ENCODE measurements around the gene DNAH5. TPM values are rescaled to one million over a fixed set of nuclear protein-coding genes. Genes with fewer than 3 reads are reported as not detected.

DNAH5 gene
- polyA plus RNA-seq, 1 experiment: 1.1 TPM

- Histone ChIP-seq H3K36me3 (ENCODE audit: control insufficient read depth, insufficient read depth, low read length) (no peaks in the 10 kb centered on the region), H3K4me3 (ENCODE audit: low read depth, low read length) (no peak overlapping the region), H3K27me3 (ENCODE audit: control insufficient read depth, insufficient read depth, low read length) (no peaks in the 10 kb centered on the region)
- TF ChIP-seq CTCF (IDR thresholded peaks at IDR 0.05; ENCODE audit: insufficient read depth, low read depth, low read length): no peak
- ChIA-PET CTCF (no interaction called here), POLR2A (no interaction called here)
- DNase-seq (ENCODE audit: low read depth): no peak
Observed at GRCh38 chr5:13673511-13673910, 271.0 kb downstream of the DNAH5 start.

DNA sequence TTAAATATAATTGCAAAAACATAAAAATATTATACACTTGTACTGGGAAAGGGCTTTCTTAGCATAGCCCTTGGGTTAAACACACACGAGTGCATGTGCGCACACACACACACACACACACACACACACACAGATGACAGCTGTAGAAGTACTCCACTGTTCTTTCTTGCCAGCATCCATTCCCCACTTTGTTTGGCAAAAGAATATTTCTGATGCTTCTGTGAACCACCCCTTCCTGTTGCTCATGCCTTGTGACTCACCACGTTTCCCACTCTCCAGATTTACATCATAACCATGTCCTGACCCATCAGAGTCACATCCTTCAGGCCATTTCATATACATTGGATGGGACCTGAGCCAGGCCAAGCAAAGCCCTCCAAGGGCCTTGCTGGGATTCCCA lies 280.1 kb downstream of the DNAH5 start:
- POLR2A ChIA-PET: no interaction called here
- no peak for TF ChIP-seq CTCF (IDR thresholded peaks at IDR 0.05; ENCODE audit: insufficient read depth, low read depth, low read length)
- CTCF ChIA-PET: no interaction called here

GRCh38 chr5:13662626-13663025 lies 281.9 kb downstream of the DNAH5 start:
- ChIA-PET POLR2A (no interaction called here), CTCF (no interaction called here)
- no peaks in the 10 kb centered on the region for H3K36me3 ChIP-seq (ENCODE audit: control insufficient read depth, insufficient read depth, low read length)
- no peaks in the 10 kb centered on the region for H3K27me3 ChIP-seq (ENCODE audit: control insufficient read depth, insufficient read depth, low read length)
- no peak for TF ChIP-seq CTCF (IDR thresholded peaks at IDR 0.05; ENCODE audit: insufficient read depth, low read depth, low read length)
- DNase-seq (ENCODE audit: low read depth): no peak
- H3K4me3 ChIP-seq (ENCODE audit: low read depth, low read length): no peak overlapping the region

More for the DNA sequence above, 280.1 kb downstream of the DNAH5 start:
- no peaks in the 10 kb centered on the region for H3K36me3 ChIP-seq (ENCODE audit: control insufficient read depth, insufficient read depth, low read length)
- H3K27me3 ChIP-seq (ENCODE audit: control insufficient read depth, insufficient read depth, low read length): no peaks in the 10 kb centered on the region
- peak; percentile 59 for DNase-seq (ENCODE audit: low read depth)
- H3K4me3 ChIP-seq (ENCODE audit: low read depth, low read length): no peak overlapping the region

DNA sequence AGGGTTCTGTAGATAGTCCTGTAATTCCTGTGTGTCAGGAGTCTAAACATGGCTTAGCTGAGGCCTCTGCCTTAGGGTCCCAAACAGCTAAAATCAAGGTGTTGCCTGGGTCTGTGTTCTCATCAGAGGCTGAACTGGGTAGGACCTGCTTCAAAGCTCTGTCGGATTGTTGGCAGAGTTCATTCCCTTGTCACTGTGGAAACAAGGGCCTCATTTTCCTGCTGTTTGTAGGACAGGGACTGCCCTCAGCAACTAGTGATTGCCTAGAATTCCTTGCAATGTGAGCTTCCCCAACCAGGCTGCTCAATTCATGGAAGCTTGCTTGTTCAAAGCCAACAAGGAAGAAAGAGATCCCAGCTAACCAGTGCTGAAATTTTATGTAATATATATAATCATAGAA lies 283.2 kb downstream of the DNAH5 start:
- TF ChIP-seq CTCF (IDR thresholded peaks at IDR 0.05; ENCODE audit: insufficient read depth, low read depth, low read length): no peak
- POLR2A ChIA-PET: no interaction called here
- no peaks in the 10 kb centered on the region for H3K27me3 ChIP-seq (ENCODE audit: control insufficient read depth, insufficient read depth, low read length)
- no peak for DNase-seq (ENCODE audit: low read depth)
- no peaks in the 10 kb centered on the region for H3K36me3 ChIP-seq (ENCODE audit: control insufficient read depth, insufficient read depth, low read length)
- no peak overlapping the region for H3K4me3 ChIP-seq (ENCODE audit: low read depth, low read length)
- CTCF ChIA-PET: no interaction called here

DNA sequence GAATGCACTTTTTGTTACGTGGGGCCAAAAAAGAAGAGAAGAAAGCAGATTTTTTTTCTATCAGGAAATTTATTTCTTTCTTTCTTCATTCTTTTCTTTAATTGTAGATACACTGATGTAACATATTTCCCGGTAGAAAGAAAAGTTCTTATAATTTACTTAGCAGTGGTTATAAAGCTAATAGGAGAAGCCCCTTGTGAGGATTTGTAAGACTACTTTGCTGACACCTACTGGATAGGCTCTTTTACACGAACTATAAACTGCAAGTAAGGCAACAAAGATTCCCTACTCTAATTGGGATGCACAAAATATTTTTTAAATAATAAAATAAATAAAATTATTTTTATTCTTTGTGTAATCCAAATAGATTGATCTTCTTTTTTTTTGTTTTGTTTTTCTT lies 284.4 kb downstream of the DNAH5 start:
- ChIA-PET CTCF (no interaction called here), POLR2A (no interaction called here)
- DNase-seq (ENCODE audit: low read depth): no peak
- no peaks in the 10 kb centered on the region for H3K36me3 ChIP-seq (ENCODE audit: control insufficient read depth, insufficient read depth, low read length)
- no peak overlapping the region for H3K4me3 ChIP-seq (ENCODE audit: low read depth, low read length)
- H3K27me3 ChIP-seq (ENCODE audit: control insufficient read depth, insufficient read depth, low read length): no peaks in the 10 kb centered on the region
- 0 out of 2 replicates have a peak, but pooled peaks have one; percentile 26 for TF ChIP-seq CTCF (IDR thresholded peaks at IDR 0.05; ENCODE audit: insufficient read depth, low read depth, low read length)

Data from BJ (cell line).